Raji (cell line): Measurements from ENCODE around the gene GUF1.

Experiments
- POLR2A ChIP-seq: IDR thresholded peaks from 2 replicates; pipeline ENCODE4 v1.6.1; 2011; ENCODE audit warnings: low read depth, low read length, control low read depth; ENCODE audit not compliant: insufficient read depth

Gene GUF1

DNA sequence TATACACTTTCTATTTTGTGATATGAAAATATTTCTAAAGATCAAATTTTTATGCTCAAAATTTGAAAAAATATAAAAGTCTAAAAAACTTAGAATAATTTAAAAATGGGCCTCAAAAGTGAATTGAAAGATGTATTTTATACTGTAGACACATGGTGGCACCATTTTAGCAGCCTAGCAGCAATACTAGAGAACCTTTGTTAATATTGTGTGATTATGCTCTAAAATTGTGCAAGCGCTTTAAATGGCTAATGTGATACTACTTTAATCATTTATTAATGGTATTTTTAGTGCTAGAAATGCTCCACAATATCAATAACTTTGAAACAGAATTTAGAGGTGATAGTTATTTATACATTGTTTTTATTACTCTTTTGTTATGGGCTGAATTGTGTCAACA, 3.7 kb upstream of the GUF1 start:
- TF ChIP-seq POLR2A, result no peak

DNA sequence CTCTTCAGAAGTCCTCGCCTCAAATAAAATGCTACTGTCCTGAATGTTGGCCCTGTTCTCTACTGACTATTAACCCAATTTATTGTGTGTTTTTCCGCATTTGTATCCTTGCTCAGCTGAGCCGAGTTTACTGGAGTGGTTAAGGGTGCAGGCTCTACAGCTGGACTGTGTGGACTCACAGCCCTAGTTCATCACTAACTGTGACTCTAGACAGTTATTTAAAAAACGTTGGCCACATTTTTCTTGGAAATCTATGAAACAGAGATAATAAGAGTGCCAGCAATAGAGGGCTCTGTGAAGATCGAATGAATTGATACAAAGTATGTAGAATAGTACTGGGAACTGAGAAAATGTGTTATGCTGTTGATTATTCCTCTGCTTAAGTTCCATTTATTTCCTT, 2.9 kb upstream of the GUF1 start:
- no peak for TF ChIP-seq POLR2A

DNA sequence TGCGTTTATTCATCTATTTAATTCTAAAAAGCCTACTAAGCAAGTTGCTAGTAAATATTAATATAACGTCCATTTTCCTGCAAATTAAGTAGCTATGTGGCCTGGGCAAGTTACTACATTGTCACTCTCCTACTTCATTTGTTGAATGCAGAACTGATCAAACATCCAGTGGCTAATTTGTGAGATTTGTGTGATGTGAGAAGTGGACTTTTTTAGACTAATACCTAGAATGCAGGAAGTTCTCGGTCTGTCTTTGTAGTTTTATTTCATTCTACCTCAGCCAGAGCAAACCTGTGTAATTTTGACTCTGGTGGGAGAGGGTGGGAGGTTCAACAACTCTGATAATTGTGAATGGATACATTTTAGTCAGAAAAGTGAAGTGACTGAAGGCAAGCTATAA, 840 bp downstream of the GUF1 start:
- TF ChIP-seq POLR2A, result no peak

DNA sequence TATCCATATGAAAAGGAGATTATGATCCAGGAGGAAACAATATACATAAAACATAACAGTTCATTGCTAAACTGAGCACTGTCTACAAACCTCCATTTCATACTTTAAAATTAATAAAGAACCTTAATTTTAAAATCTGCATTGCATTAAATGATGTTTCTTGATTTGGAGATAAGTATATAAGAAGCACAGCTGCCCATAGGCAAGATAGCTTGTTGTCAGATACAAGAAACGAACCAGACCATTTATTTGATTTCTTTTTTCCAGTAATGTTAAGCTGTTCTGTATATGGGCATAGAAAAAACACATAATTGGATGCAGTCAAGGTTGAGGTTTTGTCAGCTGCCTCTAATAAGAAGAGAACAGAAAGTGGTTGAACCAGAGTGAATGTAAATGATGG, 6.4 kb downstream of the GUF1 start:
- TF ChIP-seq POLR2A, result no peak

DNA sequence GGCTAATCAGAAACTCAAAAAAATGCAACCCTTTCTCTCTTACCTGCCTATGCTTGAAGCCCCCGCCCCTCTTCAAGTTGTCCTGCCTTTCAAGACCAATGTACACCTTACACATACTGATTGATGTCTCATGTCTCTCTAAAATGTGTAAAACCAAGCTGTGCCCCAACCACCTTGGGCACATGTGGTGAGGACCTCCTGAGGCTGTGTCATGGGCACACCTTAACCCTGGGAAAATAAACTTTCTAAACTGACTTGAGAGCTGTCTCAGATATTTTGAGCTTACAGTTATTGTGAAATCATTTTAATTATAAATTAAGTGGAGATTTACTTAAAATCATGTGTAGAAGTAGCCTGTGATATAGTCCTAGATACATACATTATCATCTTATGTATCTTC, 22.2 kb downstream of the GUF1 start:
- TF ChIP-seq POLR2A, result no peak

DNA sequence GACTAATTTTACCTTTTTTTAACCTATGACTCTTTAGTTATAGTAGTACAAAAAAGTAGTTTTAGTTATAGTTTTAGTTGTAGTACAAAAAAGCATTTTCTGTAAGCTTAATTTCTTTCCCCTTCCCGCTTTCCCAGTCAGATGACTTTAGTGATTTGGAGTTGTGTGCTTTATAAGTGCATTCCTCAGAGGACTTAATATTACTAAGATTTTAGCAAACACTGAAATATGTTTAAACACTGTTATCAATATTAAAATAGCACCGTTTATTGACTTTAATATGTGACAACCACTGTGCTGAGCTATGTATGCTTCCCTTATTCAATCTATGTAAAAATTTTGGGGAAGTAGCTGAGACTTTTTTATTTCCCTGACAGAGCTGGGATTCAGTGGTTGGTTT, 22.8 kb downstream of the GUF1 start:
- no peak for TF ChIP-seq POLR2A

DNA sequence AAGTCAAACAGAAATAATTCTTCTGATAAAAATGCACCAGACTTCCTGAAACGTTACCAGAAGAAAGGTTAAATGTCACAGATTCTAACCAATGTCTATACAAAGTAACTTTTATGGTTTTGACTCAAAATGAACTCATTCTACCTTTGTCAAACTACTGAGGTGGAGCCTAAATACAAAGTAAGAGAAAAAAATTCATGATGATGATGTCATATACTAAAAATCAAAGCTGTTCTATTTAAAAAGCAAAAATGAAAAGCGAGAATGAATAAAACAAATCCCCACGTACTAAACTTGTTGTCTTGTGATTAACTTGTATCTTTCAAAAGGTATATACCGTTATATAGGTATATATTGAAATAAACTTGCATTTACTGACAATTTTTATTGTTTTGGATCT, 26.5 kb downstream of the GUF1 start:
- no peak for TF ChIP-seq POLR2A

DNA sequence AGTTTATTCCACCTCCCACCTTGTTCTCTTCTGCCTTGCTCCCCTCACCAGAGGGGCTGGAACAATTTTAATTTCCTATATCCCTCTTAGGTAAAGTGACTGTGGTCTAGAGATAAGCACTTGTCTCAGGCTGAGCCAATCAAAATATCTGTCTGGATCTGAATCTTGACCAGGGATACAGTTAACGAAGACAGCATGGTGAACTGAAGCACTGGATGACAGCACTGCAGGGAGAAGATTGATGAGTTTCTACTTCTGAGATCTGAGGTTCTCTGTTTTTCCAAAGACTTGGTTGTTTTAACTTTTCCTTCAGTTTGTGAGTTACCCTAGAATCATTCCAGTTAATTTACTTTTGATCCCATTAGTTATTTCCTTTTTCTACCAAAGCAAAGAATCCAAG, 34.9 kb downstream of the GUF1 start:
- TF ChIP-seq POLR2A, result no peak

DNA sequence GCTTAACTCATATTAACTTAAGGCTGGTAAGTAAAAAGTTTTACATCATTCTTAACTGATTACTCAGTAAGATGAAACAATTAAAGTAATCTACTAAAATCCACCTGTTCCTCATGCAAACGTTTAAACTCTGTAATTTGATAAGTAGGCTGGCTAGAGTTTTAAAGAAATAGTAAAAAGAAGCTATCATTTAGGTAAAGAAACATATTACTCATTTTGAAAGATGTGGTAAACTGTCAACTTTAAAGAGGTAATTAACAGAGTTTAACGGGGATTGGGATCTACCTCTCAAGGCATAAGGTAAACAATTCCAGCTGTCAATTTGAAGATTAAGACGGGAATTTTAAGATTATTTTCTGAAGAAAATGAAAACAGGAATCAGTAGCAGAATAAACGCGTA, 38.4 kb downstream of the GUF1 start:
- no peak for TF ChIP-seq POLR2A

DNA sequence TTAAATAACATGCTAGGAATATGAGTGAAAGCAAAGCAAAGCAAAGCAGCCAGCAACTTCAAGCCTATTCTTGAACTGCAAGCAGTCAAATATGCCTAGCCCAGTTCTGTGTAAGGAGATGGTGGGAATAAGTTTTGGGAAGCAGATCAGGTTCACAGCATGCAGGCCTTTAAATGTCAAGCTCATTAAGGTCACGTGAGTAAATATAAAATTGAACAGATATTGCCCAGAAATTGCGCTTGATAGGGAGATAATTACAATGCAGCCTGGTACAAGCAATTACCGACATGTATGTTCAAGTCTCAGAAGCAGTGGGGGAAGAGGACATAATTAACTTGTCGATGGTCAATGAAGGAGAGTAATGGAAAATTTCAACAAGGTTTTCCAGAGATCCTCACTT, 42.2 kb downstream of the GUF1 start:
- TF ChIP-seq POLR2A, result no peak

DNA sequence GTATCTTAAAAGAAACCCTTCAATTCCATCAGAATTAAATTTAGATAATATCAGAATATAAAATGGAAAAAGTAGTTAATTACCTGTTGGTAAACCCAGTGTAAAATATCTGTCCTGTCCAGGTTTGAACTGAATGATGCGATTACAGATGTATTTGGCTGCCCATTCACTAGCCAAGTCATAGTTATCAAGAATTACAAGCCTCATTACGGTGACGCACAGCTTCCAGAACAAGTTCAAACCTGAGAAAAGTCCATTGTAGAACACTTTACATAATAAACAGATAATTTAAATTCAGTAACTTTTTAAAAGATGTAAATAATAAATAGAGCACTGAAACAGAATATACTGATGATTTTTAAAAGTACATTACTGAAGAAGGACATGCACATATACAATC, 43.8 kb downstream of the GUF1 start:
- TF ChIP-seq POLR2A, result no peak

DNA sequence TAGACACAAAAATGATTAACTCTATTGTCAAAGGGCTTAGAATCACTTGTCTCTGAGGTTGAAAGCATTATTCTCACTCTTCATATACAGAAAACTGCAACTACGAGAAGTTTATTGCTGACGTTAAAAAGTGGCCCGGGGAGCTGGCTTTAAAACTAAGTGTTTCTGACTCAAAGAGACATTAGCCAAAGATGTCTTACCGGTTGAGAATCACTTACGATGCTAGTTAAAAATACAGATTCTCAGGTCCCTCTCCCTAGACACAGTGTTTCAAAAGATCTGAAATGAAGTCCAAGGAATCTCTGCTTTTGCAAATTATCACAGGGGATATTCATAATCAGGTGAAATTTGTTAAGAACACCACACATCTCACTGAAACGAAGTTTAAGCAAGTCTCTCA, 46.9 kb downstream of the GUF1 start:
- TF ChIP-seq POLR2A, result no peak

DNA sequence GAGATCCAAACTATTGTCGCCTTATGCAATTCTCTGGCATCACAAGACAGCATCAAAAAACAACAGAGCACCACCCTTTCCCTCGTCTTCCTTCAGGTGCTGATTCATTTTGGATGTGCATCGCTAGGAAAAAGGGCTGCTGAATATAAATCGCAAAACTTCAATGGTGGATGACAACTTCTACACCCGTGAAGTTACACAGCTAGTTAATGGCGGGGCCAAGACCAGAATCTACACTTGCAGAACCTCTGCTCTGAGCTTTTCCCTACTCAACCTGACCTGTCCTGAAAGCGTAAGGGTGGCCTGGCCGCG, 47.5 kb downstream of the GUF1 start:
- no peak for TF ChIP-seq POLR2A

DNA sequence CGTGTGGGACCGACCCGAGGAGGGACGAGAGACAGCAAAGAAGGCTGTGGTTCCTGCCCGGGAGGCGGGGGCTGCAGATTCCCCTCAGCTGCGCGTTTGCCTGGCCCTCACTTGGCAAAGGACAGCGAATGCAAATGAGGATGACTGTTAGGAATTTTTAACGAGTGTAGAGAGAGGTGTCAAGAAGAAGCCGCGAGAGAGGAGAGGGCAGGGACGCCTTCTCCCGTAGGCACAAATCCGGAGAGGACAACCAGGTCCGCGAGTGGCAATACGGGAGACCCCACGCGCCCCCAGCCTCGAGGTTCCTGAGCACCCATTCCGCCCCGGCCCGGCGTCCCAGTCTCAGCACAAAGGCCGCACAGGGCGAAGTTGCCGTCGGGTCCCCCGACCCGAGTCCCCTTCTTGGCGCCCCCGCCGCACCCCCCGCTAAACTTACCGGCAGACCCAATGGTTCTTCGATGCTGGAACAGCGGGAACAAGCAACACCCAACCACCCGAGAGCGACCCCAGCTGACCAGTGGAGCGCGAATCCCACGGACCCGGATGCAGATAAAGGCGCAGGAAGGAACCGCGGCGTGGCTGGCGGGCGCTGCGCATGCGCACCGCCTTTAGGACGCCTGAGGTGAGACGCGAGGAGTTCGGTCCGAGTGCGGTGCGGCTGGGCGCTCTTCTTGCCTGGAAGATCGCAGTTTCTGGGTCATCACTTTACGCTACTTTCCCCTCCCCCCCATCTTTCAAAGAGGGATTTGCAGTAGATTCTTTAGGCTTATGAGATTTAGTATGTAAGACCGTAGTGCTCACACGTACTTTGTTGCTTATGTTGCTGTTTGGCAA, 48.0 kb downstream of the GUF1 start, which contains the start of gene GNPDA2:
Gene GNPDA2 (minus strand): TSS at position 519 of the 834 bp plus-strand sequence. CDS start 4,349 bp downstream, outside the sequence.
- TF ChIP-seq POLR2A, result peak; percentile 89

DNA sequence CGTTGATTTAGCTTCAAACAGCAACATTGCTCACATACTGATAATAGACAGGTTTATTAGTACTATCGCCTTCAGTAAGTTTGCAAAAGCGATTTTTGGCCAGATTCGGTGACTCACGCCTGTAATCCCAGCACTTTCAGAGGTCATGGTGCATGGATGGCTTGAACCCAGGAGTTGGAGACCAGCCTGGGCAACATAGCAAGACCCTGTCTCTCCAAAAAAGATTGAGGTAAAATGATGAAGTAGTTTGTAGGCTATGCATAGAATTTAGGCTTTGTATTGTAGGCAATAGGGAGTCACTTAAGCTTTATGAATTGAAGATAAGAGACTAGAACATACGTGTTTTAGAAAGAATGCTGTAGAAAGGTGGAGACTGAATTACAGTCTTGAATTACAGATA, 49.3 kb downstream of the GUF1 start:
- TF ChIP-seq POLR2A, result no peak

DNA sequence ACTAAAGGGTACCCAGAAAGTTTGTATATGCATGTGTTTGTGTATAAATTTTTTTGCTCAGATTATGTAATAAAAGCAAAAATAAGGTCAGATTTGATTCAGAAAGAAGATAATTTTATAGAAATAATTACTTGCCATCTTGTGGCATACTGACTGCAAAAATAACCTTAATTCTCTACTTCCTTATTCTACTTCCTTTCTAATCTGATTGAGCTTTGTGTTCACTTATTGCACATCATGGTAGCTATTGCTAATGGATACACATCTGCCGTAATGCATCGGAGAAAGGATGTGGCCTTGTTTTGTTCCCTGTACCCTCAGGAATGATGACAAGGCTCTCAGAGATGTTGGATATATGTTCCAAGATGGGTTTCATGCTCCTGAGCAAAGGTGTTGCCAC, 58.7 kb downstream of the GUF1 start:
- no peak for TF ChIP-seq POLR2A

DNA sequence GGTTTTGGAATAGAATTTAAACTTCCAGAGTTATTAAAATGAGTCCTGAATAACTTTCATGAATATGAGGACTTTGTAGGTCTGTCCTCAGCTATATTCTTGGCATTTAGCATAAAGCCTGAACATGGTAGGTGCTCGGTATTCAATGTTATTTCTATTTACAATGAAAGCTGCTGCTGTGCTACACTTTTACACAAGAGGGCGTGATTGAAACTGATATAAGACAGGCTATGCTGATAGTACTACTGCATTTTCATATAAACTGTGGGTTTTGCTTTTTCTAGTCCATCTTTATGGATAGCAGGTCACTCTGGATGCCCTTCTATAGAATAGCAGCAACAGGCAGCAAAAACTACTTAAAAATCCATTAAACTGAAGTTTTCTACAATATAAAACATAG, 60.4 kb downstream of the GUF1 start:
- no peak for TF ChIP-seq POLR2A
